H7 (cell line): ENCODE results near the gene TRIM65. TPM values are rescaled to one million over a fixed set of nuclear protein-coding genes. Genes with fewer than 3 reads are reported as not detected.

Experiments
- total RNA-seq: library from RNA; depleted of rRNA; stranded (reverse); fragments of >200 nt; shearing (Covaris generic); gene quantifications from 2 replicates; pipeline ENCODE4 v1.2.3, GENCODE V29; 2014; rRNA removed

Gene TRIM65
- total RNA-seq, 1 experiment from 2014 or later = 66.4 TPM

Other genes with a start within 250 kb of the TRIM65 start
- 36.3 and 40.0 TPM in 2 replicates for gene RECQL5, start 229.8 kb downstream of the TRIM65 start, total RNA-seq
- gene SAP30BP, start 229.6 kb downstream of the TRIM65 start, total RNA-seq = 52.9 and 61.3 TPM in 2 replicates
- 0.28 and 0.70 TPM in 2 replicates for gene ITGB4, start 175.5 kb downstream of the TRIM65 start, total RNA-seq
- 43.4 and 47.2 TPM in 2 replicates for gene GALK1, start 131.8 kb downstream of the TRIM65 start, total RNA-seq
- gene UNK, start 112.1 kb downstream of the TRIM65 start, total RNA-seq = 17.9 and 21.7 TPM in 2 replicates
- gene UNC13D, start 52.5 kb downstream of the TRIM65 start, total RNA-seq = 4.2 and 7.2 TPM in 2 replicates
- 44.8 and 48.2 TPM in 2 replicates for gene WBP2, start 41.6 kb downstream of the TRIM65 start, total RNA-seq
- 8.5 and 14.1 TPM in 2 replicates for gene TRIM47, start 18.4 kb downstream of the TRIM65 start, total RNA-seq
- gene MRPL38, start 7.9 kb upstream of the TRIM65 start, total RNA-seq = 100 and 125 TPM in 2 replicates
- gene FBF1, start 44.1 kb upstream of the TRIM65 start, total RNA-seq = 17.9 and 27.7 TPM in 2 replicates
- 35.1 and 38.3 TPM in 2 replicates for gene ACOX1, start 82.2 kb upstream of the TRIM65 start, total RNA-seq
- 12.5 and 16.9 TPM in 2 replicates for gene TEN1, start 82.3 kb upstream of the TRIM65 start, total RNA-seq
- 4.3 and 6.7 TPM in 2 replicates for gene CDK3, start 103.9 kb upstream of the TRIM65 start, total RNA-seq
- gene EVPL, start 130.4 kb upstream of the TRIM65 start, total RNA-seq = 0.26 TPM in 1 of 2 replicates, not detected in the other
- 31.4 and 33.4 TPM in 2 replicates for gene SRP68, start 175.6 kb upstream of the TRIM65 start, total RNA-seq
- gene GALR2, start 177.8 kb upstream of the TRIM65 start, total RNA-seq = 1.8 and 2.0 TPM in 2 replicates
- 0.48 and 0.59 TPM in 2 replicates for gene ZACN, start 182.2 kb upstream of the TRIM65 start, total RNA-seq
- gene EXOC7, start 206.8 kb upstream of the TRIM65 start, total RNA-seq = 80.3 and 87.7 TPM in 2 replicates
- gene FOXJ1, start 244.3 kb upstream of the TRIM65 start, total RNA-seq = 2.0 and 3.3 TPM in 2 replicates